HG02763 (cell line): ENCODE results near the gene NUDT14.

Source experiments
- ATAC-seq: cut with Tn5 transposase; IDR thresholded peaks from one replicate; pipeline ENCODE4 v1.9.1; 2021; ENCODE audit warnings: mild to moderate bottlenecking, moderate library complexity; ENCODE audit not compliant: unreplicated experiment

Gene NUDT14

DNA sequence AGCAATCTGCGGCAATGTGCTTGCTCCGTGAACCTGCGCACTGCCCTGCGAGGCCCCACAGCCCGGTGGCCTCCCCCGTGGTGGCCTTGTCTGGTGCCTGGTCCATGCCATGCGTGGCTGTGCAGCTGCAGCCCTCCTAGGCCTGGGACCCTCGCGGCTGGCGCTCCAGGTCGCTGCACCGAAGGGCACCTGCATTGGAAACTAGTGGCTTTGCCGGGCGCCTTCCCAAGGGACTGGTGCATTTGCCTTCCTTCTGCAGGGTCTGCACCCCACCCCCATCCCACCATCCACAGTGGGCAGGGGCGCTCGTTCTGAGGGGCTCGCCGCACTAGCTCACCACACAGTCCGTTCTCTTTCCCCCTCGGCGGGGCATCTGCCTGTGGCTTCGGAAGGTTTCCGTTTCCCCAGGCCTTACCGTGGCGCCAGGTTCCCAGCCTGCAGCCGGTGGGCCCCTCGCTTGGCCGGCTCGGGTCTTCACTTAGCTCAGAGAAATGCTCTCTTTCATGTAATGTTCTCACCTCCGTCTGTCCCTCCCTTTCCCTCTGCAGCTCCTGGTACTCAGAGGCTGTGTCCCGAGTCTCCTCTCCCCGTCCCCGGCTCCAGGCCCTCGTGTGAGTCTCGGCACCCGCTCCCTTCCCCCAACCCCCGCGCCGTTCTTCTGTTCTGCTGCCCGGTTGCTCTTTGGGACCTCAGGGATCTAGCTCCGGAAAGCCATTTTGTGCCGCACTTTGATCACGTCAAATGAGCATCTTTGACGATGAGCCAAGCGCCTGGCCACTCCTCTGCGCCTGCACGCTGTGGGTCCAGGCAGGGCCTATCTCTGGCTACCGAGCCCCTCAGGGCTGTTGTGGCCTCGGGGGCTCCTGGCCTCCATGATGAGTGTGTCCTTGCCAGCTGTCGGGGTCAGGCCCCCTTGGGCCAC is 44.5 kb downstream of the NUDT14 start:
- no peak for ATAC-seq

DNA sequence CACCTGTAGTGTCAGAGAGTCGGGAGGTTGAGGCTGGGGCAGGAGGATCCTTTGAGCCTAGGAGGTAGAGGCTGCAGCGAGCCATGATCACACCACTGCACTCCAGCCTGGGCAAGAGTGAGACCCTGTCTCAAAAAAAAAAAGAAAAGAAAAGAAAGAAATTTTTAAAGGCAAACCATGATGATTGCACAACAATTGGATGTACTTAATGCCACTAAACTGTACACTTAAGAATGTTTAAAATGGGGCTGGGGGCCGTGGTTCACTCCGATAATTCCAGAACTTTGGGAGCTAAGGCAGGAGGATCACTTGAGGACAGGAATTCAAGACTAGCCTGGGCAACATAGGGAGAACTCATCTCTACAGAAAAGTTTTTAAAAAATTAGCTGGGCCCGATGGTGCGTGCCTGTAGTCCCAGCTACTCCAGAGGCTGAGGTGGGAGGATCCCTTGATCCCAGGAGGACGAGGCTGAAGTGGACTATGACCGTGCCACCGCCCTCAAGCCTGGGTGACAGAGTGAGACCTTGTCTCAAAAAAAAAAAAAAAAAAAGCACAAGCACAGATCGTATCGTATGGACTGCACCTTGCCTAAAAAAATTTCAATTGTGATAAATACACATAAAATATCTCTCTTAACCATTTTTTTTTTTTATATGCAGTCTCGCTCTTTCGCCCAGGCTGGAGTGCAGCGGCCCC is 45.3 kb downstream of the NUDT14 start:
- ATAC-seq: no peak

DNA sequence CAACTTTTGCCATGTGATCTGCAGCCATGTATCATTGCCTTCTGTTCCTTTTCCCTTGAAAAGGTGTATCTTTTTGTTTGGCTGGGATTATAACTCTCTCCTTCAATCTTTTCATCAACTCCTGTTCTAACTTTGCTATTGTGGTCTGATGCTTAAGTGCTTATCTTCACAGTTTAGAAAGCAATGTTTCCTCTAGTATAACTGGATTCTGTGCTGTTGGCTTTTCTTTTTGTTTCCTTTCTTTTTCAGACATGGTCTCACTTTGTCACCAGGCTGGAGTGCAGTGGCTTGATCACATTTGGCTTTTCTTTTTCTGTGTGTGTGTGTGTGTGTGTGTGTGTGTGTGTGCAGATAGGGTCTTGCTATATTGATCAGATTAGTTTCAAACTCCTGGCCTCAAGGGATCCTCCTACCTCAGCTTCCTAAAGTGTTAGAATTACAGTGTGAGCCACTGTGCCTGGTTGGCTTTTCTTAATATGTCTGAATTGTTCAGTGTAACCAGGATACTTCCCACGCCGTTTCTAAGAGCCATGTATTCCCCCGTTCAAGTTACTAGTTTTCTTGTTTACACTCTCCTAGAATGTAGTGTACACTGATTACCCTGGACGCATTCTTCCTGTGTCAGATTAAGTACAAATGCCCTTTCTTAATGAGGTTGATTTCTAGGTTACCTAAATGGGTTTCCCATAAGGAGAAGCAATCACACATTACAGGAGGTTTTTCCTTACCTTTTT is 48.0 kb downstream of the NUDT14 start:
- ATAC-seq: no peak

DNA sequence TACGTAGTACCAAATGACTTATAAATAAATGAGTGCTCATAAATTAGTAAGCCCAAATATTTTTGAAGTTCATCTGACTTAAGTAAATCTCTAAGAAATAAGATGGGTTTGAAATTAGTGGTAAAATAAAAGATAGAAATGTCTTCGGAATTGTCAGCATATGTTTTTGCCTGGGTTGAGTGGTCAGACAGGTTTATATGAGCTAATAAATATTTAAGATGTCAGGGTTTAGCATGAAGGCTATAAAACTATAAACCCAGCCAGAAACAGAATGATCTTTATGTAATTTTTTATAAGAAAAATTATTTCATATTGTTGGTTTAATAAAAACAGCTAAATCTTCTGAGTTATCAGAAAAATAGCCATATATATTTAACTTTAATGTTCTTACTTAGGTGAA is 49.9 kb downstream of the NUDT14 start:
- ATAC-seq: no peak

DNA sequence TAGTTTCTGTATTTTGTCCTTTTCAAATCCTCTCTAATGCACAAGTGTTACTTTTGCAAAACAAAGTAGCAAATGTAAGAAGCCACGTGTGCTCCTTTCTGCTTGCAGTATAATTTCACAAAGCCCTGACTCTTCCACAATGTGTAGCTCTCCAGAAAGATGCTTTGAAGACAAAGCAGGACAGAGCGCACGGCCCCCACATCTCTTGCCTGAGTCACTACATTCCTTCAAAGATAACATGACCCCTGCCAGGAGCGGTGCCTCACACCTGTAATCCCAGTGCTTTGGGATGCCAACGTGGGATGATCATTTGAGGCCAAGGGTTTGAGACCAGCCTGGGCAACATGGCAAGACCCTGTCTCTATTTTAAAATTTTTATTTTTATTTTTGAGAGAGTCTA is 53.1 kb downstream of the NUDT14 start:
- no peak for ATAC-seq

DNA sequence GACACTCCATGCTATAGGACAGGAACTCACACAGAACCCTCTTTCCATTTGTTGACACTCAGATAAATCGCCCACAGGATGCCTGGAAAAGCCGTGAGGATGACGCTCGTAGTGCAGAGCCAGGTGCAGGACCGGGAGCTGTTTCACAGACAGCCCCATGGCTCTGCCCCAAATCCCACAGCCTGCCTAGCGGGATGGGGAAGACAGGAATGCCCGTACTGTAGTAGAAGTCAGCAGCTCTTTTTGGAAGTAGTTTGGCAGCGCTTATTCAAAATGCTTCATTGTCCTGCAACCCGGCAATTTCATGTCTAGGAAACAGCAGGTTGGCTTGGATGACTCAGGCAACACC is 54.2 kb downstream of the NUDT14 start:
- ATAC-seq: no peak

DNA sequence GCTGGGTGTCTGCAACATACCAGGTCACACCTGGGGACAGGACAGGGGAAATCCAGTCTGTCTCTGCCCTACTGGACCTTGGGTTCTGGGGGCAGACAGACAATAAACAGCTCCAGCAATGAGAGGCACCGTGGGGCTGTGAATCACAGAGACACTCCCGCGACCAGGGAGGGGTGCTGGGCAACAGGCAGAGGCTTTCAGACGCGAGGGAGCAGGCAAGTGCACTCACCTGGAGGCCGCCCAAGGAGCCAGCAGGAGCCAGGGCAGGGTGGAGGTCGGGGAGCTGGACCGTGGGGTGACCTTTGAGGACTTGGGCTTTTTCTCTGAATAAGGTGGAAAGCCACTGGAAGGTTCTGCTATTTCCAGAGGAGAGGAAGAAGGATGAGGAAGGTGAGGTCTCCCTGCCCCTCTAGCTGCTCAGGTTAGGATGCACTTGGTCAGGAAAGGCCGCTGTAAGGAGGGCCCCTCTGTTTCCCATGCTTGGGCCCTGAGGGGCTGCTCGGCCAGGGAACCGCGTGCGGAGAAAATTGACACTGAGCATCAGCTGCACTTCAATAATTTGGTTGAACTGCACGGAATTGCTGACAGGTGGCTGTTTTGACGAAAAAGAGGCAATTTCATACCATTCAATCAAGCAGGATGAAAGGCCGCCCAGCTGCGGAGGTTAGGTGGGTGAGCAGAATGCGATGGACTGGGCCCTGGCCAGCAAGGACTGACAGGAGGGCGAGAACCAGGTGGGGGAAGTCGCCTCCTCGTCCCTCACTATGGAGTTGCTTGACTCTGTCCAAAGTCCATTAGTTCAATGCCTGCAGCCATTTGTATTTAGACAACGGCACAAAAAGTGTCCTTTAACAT is 54.8 kb downstream of the NUDT14 start:
- no peak for ATAC-seq

DNA sequence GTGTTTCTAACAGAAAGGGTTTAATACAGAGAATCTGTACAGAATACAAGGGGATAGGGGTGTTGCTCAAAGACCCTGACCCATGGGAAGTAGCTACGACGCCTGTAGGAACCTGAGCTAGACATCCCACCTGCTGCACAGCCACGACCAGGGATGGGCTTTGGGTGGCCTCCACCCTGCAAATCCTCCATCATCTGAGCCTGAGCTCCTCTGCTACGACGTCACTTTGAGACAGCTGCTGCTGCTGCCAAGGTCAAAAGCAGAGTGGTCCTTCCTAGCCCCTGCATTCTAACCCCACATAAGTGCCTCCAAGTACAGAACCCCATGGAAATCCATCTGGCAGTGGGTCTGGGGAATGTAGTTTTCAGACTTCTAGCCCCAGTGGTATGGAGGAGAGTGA is 56.3 kb downstream of the NUDT14 start:
- ATAC-seq: no peak

DNA sequence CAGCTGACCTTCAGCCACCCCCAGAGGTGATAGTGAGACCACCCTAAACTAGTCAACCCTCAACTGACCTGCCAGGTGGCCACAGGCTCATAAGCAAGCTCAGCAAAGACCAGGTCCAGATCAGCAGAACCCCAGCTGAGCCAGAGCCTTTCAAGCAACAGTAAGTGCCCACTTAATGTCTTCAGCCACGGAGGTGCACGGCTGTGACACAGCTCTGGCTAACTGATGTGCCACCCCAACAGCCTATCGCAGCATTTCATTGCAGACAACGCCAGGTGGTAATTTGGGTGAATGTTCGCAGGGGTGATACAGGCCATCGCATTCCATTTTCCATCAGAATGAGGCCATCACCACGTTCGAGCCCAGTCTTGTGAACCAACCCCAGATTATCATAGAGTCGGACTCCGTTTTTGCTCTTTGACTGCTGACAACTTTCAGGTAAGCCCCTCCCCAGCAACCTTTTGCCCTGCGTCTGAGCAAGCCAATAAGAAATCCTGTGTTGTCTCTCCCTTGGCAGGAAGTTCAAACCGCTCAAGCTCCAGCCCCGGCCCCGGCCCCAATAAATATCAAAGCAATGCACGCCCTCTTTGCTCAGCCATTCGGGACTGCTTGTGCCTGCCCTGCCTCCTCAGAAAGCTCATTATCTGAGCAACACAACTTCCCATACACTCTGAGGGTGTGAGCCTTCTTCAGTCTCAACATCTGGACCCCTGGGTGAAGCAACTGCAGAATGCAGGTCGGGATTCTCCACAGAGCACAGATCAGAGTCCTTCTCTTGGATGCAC is 56.9 kb downstream of the NUDT14 start:
- ATAC-seq: no peak

DNA sequence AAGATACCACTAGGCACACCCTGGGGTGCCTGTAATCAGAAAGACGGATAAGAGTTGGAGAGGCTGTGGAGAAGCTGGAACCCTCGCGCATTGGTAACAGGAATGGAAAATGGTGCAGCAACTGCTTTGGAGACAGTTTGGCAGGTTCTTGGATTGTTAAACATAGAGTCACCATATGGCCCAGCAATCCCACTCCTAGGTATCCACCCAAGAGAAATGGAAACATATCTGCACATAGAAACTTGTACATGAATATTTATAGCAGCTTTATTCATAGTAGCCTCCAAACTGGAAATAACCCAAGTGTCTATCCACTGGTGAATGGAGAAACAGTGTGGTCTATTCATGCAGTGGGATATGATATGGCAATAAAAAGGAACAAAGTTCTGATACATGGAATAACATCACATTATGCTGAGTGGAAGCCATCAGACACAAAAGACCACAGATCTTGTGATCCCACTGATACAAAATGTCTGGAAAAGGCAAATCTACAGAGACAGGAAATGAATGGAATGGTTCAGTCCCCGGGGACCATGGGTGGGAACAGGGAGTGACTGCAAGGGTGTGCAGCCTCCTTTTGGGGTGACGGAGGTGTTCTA is 57.9 kb downstream of the NUDT14 start:
- ATAC-seq: no peak
